ENCODE data around the gene SEC61G.

- TF ChIP-seq, protein P1, sequence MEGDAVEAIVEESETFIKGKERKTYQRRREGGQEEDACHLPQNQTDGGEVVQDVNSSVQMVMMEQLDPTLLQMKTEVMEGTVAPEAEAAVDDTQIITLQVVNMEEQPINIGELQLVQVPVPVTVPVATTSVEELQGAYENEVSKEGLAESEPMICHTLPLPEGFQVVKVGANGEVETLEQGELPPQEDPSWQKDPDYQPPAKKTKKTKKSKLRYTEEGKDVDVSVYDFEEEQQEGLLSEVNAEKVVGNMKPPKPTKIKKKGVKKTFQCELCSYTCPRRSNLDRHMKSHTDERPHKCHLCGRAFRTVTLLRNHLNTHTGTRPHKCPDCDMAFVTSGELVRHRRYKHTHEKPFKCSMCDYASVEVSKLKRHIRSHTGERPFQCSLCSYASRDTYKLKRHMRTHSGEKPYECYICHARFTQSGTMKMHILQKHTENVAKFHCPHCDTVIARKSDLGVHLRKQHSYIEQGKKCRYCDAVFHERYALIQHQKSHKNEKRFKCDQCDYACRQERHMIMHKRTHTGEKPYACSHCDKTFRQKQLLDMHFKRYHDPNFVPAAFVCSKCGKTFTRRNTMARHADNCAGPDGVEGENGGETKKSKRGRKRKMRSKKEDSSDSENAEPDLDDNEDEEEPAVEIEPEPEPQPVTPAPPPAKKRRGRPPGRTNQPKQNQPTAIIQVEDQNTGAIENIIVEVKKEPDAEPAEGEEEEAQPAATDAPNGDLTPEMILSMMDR (IDR thresholded peaks at IDR 0.05), result no peak
- no peak for TF ChIP-seq EP300 (IDR thresholded peaks at IDR 0.05)
These were observed 30.6 kb downstream of the SEC61G start for GRCh38 chr7:54728411-54728810.
